ENCODE results near the gene ABHD1. TPM values are rescaled to one million over a fixed set of nuclear protein-coding genes. Genes with fewer than 3 reads are reported as not detected.

Gene ABHD1
- total RNA-seq, 4 donors from 2014 or later = 0.92 TPM; not detected in 3

DNA sequence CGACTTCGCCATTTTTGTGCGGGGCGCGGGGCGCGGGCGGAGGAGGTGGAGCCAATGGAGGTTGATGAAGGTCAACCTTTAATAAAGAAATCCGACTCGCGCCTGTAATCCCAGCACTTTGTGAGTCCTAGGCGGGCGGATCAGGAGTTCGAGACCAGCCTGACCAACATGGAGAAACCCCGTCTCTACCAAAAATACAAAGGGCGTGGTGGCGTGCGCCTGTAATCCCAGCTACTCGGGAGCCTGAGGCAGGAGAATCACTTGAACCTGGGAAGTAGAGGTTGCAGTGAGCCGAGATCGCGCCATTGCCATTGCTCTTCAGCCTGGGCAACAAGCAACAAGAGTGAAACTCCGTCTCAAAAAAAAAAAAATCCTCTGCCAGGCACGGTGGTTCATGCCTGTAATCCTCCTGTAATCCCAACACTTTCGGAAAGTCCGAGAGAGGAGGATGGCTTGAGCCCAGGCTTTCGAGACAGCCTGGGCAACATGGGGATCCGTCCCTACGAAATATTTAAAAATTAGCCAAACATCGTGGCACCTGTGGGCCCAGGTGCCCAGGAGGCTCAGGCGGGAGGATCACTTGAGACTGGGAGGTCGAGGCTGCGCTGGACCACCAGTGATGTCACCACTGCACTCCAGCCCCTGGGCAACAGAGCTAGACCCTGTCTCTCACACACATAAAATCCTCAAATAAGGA lies 11.3 kb downstream of the ABHD1 start:
- TF ChIP-seq POLR2AphosphoS5 (IDR thresholded peaks at IDR 0.05) (no peak), CTCF (IDR thresholded peaks at IDR 0.05) (no peak), POLR2A (IDR thresholded peaks at IDR 0.05; ENCODE audit: low read depth) (no peak), EP300 (IDR thresholded peaks at IDR 0.05) (no peak)
- peak overlapping the region; percentile 80 to 93 (median 88) for H3K4me3 ChIP-seq
- DNase-seq (ENCODE audit: extremely low spot score) = no peak
- peaks cover 9 to 23% (median 18%) of the 10 kb centered on the region in 4 donors for H3K4me1 ChIP-seq
- H3K36me3 ChIP-seq = peaks cover 24 to 30% (median 28%) of the 10 kb centered on the region in 4 donors
- H3K27ac ChIP-seq (replicated peaks in 1 of 4) = peak overlapping the region; percentile 87 to 93 (median 90)
- H3K27me3 ChIP-seq = no peaks in the 10 kb centered on the region
- H3K9me3 ChIP-seq = no peaks in the 10 kb centered on the region
- 64% methylated on average over 28 of the region's 33 CpGs for WGBS
- intact Hi-C loops (cut with DNase I) = loop anchor here (2.0 kb wide), 1 partner anchor 80 kb away; no protein-coding TSS in a partner anchor

- Histone ChIP-seq H3K27me3 (no peaks in the 10 kb centered on the region), H3K4me3 (no peak overlapping the region), H3K27ac (replicated peaks in 1 of 4) (no peak overlapping the region), H3K36me3 (peaks cover 21 to 25% (median 22%) of the 10 kb centered on the region in 4 donors), H3K4me1 (peaks cover 9 to 23% (median 18%) of the 10 kb centered on the region in 4 donors), H3K9me3 (no peaks in the 10 kb centered on the region)
- intact Hi-C loops (cut with DNase I) = loop anchor here (2.0 kb wide), 1 partner anchor 79 kb away; no protein-coding TSS in a partner anchor
- TF ChIP-seq POLR2AphosphoS5 (IDR thresholded peaks at IDR 0.05) (no peak), POLR2A (IDR thresholded peaks at IDR 0.05; ENCODE audit: low read depth) (no peak), EP300 (IDR thresholded peaks at IDR 0.05) (no peak), CTCF (IDR thresholded peaks at IDR 0.05) (no peak)
- WGBS = 94% methylated on average over 9 of the region's 12 CpGs
- DNase-seq (ENCODE audit: extremely low spot score) = no peak
These were observed 11.9 kb downstream of the ABHD1 start for GRCh38 chr2:27135478-27135955.

DNA sequence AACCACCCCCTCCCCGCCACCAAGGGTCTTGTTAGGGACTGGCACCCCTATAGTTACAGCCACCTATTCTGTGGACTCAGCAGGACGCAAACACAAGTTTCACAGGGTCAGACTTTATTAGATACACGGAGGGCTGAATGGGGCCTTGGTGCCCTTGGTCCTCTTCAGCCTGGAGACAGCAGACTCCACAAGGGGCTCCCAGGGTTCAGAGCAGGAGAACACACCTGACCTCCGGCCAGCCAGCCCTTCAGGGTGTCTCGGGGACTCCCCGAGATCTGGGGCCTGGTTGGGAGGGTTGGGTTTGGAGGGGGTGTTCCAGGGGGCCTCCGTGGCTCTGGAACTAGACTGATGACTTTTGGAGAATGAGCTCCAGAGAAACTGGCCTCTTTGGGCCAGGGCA lies 13.1 kb downstream of the ABHD1 start:
- no peak for DNase-seq (ENCODE audit: extremely low spot score)
- Histone ChIP-seq H3K36me3 (peaks cover 9 to 12% (median 10%) of the 10 kb centered on the region in 4 donors), H3K4me1 (peaks cover 9 to 23% (median 18%) of the 10 kb centered on the region in 4 donors), H3K4me3 (no peak overlapping the region), H3K27me3 (peaks cover 0 to 3% (median 0%) of the 10 kb centered on the region in 4 donors), H3K27ac (replicated peaks in 1 of 4) (no peak overlapping the region), H3K9me3 (no peaks in the 10 kb centered on the region)
- WGBS = 94% methylated on average over 3 of the region's 7 CpGs
- intact Hi-C loops (cut with DNase I) = no loop called here
- TF ChIP-seq EP300 (IDR thresholded peaks at IDR 0.05) = no peak
- TF ChIP-seq CTCF (IDR thresholded peaks at IDR 0.05) = no peak
- TF ChIP-seq POLR2A (IDR thresholded peaks at IDR 0.05; ENCODE audit: low read depth) = no peak
- no peak for TF ChIP-seq POLR2AphosphoS5 (IDR thresholded peaks at IDR 0.05)

- peaks cover 2 to 5% (median 3%) of the 10 kb centered on the region in 4 donors for H3K36me3 ChIP-seq
- H3K4me3 ChIP-seq = no peak overlapping the region
- no peaks in the 10 kb centered on the region for H3K9me3 ChIP-seq
- H3K27ac ChIP-seq (replicated peaks in 1 of 4) = no peak overlapping the region
- no peak for DNase-seq (ENCODE audit: extremely low spot score)
- WGBS = 89% methylated on average over 5 of the region's 21 CpGs
- intact Hi-C loops (cut with DNase I) = no loop called here
- H3K4me1 ChIP-seq = peaks cover 9 to 17% (median 16%) of the 10 kb centered on the region in 4 donors
- TF ChIP-seq POLR2A (IDR thresholded peaks at IDR 0.05; ENCODE audit: low read depth) (no peak), POLR2AphosphoS5 (IDR thresholded peaks at IDR 0.05) (no peak), CTCF (IDR thresholded peaks at IDR 0.05) (no peak), EP300 (IDR thresholded peaks at IDR 0.05) (no peak)
- peaks cover 0 to 3% (median 0%) of the 10 kb centered on the region in 4 donors for H3K27me3 ChIP-seq
These were observed 13.8 kb downstream of the ABHD1 start for GRCh38 chr2:27137322-27137935.
